HG03060 (cell line): ENCODE measurements around the gene RAB25.
A peak's percentile ranks its signal among the peaks of the same experiment; 100 is the strongest.
"Not testable (repeated sequence)": the region's sequence is repeated elsewhere in the genome, so short reads cannot be mapped to it uniquely, and the experiment has no call there.

Experiments
- ATAC-seq: cut with Tn5 transposase; IDR thresholded peaks from one replicate; pipeline ENCODE4 v1.9.1; 2021; ENCODE audit warnings: low read depth, moderate number of reproducible peaks; ENCODE audit not compliant: unreplicated experiment

Gene RAB25

GRCh38 chr1:156060937-156061636 lies at the start of gene RAB25:
TSS of gene RAB25 (plus strand) at chr1:156061160. CDS start at chr1:156061401, 241 bp downstream.
- ATAC-seq, result no peak

- peak; percentile 69 for ATAC-seq
Observed at GRCh38 chr1:156012051-156012817, 48.7 kb upstream of the RAB25 start.

- ATAC-seq, result no peak
Observed at GRCh38 chr1:156014829-156015228, 46.1 kb upstream of the RAB25 start.

- ATAC-seq, result no peak
Observed at GRCh38 chr1:156019946-156020292, 41.0 kb upstream of the RAB25 start.

- peak; percentile 82 for ATAC-seq
Observed at GRCh38 chr1:156020293-156021092, 40.5 kb upstream of the RAB25 start, which contains the start of gene SSR2. TSS of gene SSR2 (minus strand) at chr1:156020951. CDS start at chr1:156020167, 784 bp downstream.

GRCh38 chr1:156021093-156021428 lies 39.9 kb upstream of the RAB25 start:
- ATAC-seq, result no peak

- ATAC-seq, result no peak
Observed at GRCh38 chr1:156021954-156022353, 39.0 kb upstream of the RAB25 start.

- no peak for ATAC-seq
Observed at GRCh38 chr1:156024801-156025200, 36.2 kb upstream of the RAB25 start.

- no peak for ATAC-seq
Observed at GRCh38 chr1:156025876-156026275, 35.1 kb upstream of the RAB25 start.

GRCh38 chr1:156026588-156026987 lies 34.4 kb upstream of the RAB25 start:
- ATAC-seq, result no peak

- ATAC-seq, result no peak
Observed at GRCh38 chr1:156033011-156033410, 27.9 kb upstream of the RAB25 start.

- not testable (repeated sequence) for ATAC-seq
Observed at GRCh38 chr1:156034991-156035390, 26.0 kb upstream of the RAB25 start.

- no peak for ATAC-seq
Observed at GRCh38 chr1:156042828-156043227, 18.1 kb upstream of the RAB25 start.

GRCh38 chr1:156045076-156045475 lies 15.9 kb upstream of the RAB25 start:
- ATAC-seq, result no peak

GRCh38 chr1:156048663-156049258 lies 12.2 kb upstream of the RAB25 start:
- ATAC-seq, result no peak

- no peak for ATAC-seq
Observed at GRCh38 chr1:156050376-156050775, 10.6 kb upstream of the RAB25 start.

- no peak for ATAC-seq
Observed at GRCh38 chr1:156051011-156051725, 9.8 kb upstream of the RAB25 start.

- ATAC-seq, result no peak
Observed at GRCh38 chr1:156052862-156053767, 7.8 kb upstream of the RAB25 start.
